ENCODE results near the gene CHST3. TPM values are rescaled to one million over a fixed set of nuclear protein-coding genes. Genes with fewer than 3 reads are reported as not detected.
A peak's percentile ranks its signal among the peaks of the same experiment; 100 is the strongest.
"Not testable (repeated sequence)": the region's sequence is repeated elsewhere in the genome, so short reads cannot be mapped to it uniquely, and the experiment has no call there.

CHST3 gene
- total RNA-seq, 1 donor from 2014 or later = 7.2 TPM

DNA sequence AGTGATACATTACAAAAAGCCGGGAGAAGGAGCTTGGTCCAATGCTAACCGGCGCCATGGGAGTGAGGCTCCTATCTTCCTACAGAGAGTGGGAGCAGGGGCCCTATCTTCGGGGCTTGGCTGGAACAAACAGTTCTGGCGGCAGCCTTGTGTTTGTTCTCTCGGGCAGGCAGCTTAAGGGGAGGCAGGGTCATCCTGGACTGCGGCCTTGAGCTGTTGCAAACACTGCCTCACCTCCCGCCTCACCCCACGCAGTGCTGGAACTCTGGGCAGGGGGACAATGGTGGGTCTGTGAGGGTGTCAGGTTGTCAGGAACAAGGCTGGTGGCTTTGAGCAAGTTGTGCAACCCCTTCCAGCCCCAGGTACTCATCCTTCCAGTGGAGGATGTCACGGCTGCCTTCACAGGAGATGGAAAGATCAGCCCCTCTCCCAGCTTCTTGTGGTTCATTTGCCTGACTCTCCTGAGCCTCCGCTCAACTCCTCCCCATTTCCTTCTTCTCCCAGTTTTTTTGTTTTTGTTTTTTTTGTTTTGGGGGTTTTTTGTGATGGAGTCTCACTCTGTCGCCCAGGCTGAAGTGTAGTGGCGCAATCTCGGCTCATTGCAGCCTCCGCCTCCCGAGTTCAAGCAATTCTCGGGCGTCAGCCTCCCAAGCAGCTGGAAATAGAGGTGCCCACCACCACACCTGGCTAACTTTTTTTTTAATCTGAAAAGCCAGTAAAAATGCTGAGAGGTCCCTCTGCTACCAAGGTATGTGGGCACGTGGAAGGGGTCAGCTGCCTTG is 66.8 kb downstream of the CHST3 start:
- no peak for DNase-seq

DNA sequence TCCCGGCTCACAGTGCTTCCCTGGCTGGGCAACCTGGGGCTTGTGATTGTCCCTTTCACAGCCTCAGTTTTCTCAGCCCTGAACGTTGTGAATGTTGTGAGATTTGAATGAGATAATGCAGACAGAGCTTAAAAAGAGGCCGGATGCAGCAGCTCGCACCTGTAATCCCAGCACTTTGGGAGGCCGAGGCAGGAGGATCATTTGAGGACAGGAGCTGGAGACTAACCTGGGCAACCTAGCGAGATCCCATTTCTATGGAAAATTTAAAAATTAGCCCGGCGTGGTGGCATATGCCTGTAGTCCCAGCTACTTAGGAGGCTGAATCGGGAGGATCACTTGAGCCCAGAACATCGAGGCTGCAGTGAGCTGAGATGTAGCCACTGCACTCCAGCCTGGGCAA is 67.5 kb downstream of the CHST3 start:
- DNase-seq = no peak

DNA sequence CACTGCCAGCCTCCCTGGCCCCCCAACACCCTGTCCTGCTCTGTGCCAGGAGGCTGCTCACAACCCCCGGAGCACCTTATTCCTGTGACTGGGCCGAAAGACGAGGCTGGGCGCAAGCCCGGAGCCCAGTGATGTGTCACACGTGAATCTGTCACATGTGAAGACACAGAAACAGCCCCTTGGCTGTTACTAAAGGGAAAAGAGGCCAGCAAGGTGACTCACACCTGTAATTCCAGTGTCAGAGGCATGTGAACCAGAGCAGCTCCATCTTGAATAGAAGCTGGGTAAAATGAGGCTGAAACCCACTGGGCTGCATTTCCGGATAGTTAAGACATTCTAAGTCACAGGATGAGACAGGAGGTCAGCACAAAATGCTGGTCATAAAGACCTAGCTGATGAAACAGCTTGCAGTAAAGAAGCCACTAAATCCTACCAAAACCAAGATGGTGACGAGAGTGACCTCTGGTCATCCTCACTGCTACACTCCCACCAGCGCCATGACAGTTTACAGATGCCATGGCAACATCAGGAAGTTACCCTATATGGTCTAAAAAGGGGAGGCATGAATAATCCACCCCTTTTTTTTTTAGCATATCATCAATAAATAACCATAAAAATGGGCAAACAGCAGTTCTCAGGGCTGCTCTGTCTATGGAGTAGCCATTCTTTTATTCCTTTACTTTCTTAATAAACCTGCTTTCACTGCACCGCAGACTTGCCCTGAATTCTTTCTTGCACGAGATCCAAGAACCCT is 68.4 kb downstream of the CHST3 start:
- not testable (repeated sequence) for DNase-seq

DNA sequence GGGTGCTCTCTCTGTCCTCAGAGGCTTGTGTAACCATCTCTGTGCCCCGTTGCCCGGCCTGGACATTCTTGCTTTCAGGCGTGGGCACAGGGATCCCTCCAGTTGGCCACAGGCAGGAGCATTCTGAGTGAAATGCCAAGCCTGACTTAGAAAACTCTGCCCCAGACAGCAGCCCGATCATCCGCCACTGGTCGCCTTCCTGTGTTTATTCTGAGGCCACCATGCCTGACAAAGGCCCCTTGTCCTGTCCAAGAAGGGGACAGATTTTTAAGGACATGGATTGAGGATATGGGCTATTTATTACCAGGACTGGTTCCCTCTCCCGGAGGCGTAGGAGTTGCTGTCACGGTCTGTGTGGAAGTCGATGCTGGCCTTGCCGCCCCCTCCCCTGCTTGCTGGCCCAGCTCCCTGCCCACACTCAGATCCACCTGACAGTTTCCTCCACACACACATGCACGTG is 69.9 kb downstream of the CHST3 start:
- DNase-seq = no peak

DNA sequence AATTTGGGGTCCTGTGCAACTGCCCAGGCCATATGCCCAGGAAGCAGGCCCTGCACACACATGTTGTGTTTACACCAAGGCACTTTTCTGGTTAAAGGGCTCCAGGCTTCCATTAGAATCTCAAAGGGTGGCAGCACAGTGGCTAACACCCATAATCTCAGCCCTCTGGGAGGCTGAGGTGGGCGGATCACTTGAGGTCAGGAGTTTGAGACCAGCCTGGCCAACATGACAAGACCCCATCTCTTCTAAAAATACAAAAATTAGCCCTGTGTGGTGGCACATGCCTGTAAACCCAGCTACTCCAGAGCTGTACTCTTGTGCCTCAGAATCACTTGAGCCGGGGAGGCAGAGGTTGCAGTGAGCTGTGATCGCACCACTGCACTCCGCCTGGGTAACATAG is 70.6 kb downstream of the CHST3 start:
- no peak for DNase-seq

DNA sequence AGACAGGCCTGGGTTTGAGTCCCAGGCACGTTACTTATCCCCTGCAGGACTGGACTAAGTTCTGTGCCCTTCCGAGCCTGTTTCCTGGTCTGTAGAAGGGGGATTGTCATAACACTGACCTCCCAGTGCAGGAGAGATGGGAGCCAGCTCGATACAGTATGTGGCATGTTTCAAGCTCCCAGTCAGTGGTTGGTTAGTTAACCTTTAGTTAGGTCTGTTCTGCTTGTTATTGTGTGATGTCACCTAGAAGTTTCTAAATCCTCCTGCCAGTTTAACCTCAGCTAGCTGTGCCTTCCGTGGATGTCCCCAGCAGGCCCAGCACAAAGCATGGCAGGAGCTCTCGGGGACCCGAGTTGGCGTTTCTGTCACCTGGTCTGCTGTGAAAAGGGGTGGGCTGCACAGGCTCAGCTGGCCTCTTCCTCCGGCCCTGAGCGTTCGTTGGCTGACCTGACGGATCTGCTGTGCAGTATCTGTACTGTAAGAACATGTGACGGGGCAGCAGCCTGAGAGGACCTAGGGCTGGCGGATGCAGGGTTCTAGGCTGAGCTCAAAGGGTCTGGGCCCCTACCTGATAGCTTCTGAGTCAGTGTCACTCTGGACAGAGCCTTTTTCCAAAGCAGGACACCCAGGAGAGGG is 71.2 kb downstream of the CHST3 start:
- no peak for DNase-seq

DNA sequence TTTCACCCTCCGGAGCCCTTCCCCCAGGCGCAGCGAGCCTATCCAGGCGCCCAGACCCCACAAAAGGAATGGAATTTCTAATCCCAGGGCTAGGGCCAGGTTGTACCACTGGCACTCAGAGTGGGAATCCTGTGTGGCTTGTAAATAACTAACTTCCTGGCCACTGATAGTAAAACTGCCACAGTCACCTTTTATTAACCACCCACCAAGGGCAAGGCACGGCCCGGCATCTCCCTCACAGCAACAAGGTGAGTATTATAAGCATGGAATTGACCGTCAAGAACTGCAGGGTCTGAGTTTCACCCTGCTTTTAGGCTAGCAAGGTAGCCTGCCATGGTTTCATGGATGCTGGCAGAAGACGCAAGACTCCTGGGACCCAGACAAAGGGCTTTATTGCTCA is 73.1 kb downstream of the CHST3 start:
- no peak for DNase-seq

DNA sequence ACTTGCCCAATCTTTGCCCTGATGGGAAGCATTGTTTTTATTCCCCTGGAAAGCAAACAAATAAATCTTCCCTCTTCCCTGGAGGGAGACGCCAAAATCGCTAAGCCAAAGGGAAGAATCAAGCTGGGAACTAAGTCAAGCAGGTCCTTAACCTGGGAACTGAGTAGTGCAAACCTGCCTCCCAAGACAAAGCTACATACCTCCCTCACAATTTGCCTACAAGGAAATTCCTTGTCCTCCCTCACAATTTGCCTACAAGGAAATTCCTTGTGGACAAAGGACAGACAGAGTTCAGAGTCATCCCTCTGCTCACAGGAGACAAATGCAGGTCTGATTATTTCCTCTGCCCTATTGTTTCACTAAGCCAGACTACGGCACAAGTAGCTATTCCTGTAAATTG is 73.6 kb downstream of the CHST3 start:
- DNase-seq = no peak

DNA sequence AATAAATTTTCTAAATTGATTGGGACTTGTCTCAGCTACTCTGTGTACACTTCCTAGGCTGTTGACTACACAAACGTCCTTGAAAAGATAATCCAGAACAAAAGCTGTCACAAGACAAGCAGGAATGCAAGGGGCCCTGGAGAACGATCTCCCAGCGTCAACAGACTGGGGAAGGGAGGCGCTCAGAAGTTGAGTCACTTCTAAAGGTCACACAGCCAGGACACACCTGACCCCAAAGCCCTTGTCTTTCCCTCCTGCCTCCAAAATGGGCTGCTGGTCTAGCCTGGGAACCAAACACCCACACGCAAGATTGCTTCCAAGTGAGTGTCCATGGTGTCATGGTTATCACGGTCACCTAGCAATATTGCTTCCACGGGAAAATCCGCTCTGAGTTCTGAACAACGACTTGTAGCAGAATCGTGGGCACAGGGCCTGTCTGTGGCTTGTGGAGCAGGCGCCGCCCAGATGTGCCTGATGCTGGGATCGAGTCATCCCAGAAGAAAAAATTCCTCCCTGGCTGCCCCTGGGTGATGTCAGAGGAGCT is 74.3 kb downstream of the CHST3 start:
- no peak for DNase-seq

DNA sequence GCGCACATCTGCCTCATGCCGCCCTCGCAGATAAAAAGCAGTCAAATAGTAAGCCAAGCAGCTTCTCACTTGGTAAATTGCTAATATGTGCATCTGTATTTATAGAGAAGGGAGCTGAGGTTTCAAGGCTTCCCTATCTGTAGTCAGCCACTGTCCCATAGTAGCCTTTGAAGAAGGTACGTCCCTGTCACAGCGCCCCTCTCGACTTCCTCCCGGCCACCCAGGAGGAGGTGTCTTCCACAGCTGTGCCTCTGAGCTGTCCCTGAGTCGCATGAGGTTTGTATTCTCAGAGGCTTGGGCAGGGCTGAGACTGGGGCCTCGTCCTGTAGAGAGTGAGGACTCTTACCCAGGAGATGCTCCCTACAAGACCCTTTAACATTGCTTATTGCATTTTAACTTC is 75.2 kb downstream of the CHST3 start:
- DNase-seq = no peak

DNA sequence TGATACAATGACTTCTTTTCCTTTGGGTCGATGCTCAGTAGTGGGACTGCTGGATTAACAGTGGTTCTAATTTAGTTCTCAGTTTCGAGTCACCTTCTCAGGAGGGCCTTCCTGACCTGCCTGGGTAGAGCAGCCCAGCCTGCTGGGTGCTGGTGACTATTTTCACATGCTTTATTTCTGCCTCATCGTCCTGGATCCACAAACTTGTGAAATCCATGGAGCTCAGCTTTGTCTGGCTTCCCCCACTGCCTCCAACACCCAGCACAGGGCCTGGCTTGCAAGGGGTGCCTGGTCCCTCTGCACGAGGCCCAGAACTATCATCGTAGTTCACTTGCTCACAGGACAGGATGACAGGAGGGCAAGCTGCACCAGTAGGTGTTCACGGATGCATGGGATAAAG is 77.3 kb downstream of the CHST3 start:
- no peak for DNase-seq

DNA sequence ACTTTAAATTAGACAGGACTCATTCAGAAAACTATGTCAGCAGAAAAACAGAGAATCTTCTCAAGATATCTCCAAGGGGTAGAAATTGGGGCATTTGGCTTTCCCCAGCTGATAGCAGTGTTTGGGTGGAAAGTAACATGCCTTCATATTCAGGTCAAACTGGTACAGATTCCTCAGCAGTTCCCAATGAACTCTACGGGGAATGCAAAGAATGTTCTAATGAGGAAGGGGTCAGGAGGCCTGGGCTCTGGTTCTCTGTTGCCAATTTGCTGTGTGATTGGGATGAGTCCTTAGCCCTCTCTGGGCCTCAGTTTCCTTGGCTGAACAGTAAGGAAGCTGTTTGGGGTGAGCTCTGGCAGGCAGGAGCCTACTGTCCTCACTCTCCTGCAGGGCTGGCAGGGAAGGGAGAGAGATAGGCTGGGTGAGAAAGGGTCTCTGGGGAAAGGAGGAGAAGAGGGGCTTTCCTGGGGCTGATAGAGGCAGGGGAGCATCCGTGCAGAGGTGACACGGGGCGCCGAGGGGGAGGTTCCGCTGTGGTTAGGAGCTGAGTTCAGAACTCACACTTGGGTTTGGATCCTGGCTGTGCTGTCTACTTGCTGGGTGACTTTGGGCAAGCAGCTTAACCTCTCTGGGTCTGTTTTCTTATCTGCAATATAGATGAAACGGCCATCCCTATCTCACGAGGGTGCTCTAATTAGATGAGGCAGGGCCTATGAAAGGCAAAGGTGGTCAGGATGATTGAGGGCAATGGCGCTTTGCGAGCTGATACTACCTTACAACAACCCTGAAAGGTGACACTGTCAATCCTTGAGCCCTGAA is 79.0 kb downstream of the CHST3 start:
- DNase-seq = no peak

DNA sequence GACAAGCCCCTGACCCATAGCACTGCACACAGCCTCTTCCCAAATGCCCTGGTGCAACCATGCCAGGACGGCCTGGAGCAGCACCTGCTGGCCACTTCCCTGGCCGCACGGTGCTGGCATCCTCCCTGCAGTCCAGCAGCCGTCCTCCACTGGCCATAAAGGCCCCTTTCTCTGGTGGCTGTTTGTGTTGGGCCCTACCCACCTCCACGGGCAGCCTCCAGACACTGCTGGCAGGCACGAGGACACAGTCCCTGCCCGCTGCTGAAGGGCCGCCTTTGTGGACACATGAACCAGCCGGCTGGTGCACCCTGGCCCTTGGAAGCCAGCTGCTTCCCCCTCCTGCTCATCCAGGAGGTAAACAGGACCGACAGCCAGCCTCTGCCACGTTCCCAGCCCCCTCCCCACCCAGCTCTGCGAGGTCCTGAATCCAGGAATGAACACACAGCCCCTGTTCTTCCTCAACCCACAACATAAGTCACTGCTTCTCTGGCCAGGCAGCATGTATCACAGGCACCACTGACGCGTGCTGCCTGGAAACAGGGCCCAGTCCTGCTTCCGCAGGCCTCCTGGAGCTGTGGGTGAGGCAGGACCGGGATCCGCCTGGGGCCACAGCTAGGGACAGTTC is 80.3 kb downstream of the CHST3 start:
- DNase-seq = peak; percentile 90

DNA sequence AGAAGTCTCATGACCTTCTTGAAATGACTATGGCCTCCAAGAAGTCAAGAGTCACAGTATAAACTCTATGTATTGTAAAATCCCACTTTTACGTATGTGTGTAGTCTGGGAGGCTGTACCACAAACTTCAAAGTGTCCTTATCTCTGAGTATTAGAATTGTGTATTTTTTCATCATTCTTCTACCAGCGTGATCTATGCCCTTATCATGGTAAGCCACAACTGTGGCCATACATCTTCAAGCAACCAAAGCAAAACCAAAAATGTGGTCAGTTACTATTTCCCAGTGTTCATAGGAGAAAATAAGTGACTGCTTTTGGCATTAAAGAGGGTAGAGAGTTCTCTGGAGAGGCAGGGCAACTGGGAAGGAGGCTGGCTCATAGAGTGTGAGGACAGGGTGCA is 81.4 kb downstream of the CHST3 start:
- DNase-seq = no peak

DNA sequence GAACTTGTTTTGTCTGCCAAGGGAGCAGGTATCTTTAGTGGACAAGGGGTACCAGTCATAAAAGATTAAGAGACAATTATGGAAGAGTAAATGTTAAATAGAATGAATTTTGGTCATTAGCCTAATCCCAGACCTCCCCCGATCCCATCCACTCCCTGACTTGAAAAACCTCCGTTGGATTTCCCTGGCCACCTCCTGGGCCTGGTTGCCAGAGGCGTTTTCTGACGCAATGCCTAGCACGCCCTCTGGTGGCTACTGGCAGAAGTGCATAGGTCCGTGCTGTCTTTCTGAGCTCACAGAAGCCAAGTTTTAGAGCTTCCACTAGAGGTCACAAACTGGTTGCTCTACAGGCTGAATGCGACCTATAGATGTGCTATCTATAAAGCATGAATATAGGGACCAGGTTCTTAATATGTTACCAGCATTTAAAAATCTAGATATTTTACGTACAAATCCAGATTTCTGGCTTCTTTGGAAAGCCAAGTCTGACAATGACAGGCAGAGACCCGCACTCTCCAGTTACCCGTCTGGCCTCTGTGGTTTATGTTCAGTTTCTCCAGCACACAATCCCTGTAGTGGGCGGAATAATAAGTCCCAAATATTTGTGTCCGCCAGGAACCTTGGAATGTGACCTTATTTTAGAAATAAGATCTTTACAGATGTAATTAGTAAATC is 84.4 kb downstream of the CHST3 start:
- DNase-seq = peak; percentile 84

DNA sequence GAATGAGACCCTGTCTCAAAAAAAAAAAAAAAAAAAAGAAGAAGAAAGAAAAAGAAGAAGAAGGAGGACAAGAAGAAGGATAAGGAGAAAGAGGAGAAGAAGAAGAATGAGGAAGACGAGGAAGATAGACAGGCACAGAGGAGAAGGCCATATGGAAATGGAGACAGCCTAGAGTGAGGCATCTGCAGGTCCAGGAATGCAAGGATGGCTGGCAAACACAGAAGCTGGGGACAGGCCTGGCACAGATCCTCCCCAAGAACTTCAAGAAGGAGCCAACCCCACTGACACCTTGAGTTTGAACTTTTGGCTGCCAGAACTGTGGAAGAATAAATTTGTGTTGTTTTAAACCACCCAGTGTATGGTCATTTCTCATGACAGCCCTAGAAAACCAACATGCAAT is 85.3 kb downstream of the CHST3 start:
- DNase-seq = no peak

DNA sequence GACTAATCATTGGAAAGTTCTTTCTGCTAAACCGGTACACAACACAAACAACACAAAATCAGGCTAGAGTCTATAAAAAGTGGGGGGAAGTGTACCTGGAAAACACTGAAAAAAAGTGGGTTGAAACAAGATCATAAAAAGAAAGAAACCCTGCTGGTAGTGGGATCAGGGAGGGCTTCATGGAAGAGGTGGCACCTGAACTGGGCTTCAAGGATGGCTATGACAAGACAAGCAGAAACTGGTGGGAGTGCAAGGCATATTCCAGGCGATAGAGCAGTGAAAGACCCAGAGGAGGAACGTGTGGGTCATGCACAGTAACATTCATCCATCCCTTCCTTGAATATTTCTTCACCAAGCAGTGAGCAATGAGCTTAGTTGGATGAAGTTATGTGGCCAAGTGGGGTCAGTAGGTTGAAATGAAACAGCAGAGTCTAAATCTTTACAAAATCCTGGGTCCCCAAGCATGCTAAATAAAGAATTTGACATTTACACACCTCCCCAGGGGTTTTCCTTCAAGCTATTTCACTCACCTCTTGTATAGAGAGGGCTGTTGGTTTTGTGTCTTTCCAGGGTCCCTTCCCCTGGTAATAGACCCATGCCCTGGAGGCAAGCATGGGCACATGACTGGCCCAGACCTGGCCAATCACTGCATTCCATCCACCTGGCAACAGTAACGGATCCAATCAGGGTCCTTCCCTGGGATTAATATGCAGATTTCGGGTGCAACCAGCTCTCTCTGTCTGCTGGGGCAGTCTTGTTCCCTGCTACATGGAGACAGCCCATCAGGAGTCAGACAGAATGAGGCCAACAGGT is 86.0 kb downstream of the CHST3 start:
- DNase-seq = no peak

DNA sequence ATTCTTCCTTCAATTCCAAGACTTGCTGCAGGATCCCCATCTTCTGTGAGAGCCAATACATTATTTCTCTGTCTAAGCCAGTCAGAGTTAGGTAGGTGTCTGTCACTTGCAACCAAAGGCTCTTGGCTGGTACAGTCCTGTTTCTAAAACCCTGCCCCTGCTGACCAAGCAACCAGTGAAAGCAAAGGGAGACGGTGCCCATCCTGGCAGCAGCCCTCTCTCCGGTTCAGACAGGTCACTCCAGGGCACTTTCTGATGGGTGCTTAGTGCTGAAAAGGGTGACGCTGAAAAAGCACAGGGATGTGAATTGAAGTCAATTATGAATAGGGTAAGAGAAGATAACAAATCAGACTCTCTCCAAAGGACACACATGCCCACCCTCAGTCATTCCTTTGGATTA is 86.7 kb downstream of the CHST3 start:
- no peak for DNase-seq

DNA sequence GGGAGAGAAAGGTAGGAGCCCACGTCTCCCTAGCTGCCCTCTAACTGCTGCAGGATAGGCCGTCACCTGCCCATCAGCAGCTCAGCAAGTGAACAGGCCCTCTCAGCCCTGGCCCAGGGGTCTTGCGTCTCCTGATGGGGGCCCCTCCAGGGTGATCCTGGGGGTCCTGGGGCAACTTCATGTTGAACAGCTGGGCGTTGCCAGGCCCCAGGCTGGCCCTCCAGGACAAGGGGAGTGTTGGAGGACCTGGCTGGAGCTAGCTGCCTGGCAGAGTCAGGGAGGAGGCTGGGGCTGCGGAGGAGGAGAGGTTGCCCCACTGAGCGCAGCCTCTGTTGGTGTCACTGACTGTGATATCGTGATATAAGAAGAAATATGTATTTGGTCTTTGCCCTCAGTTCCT is 89.5 kb downstream of the CHST3 start:
- DNase-seq = no peak

DNA sequence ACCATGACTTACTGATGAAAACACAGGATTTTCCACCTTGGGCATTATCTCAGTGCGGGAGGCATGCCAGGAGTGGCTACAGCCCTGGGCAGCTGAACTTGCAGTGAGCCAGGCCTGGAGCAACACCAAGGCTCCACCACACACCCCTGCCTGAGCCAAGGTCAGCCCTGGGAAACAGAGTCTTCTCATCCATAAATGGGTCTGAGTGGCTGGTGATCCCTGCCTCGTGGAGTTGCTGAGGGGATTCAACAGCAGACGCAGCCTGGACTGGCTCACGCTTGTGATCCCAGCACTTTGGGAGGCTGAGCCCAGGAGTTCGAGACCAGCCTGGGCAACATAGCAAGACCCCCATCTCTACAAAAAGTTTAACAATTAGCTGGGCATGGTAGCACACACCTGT is 91.9 kb downstream of the CHST3 start:
- no peak for DNase-seq
